AG04450 (cell line): ENCODE measurements around the gene CHI3L1. TPM values are rescaled to one million over a fixed set of nuclear protein-coding genes. Genes with fewer than 3 reads are reported as not detected.

Source experiments
- CTCF ChIA-PET: fragments of 300-600, 350-600 bp; formaldehyde crosslinking; extraction: SDS; loops from one replicate; lab custom pipeline; 2022; ENCODE audit warnings: antibody characterized with exemption, inconsistent platforms; lab: Charles Lee
- POLR2A ChIA-PET: fragments of 350-600 bp; formaldehyde crosslinking; extraction: SDS; loops from one replicate; lab custom pipeline; 2021; ENCODE audit warnings: antibody characterized with exemption, inconsistent platforms; lab: Yijun Ruan, JAX
- DNase-seq: peaks from one replicate; pipeline ENCODE4 v3.0.0-alpha.2; 2011; ENCODE audit warnings: low read depth, low spot score
- H3K27ac ChIP-seq: one replicate; pipeline ENCODE4 v1.5.1; 2012; ENCODE audit warnings: low read depth, low read length, control low read depth
- H3K27me3 ChIP-seq: one replicate; pipeline ENCODE4 v1.6.0; 2012; ENCODE audit warnings: low read length; ENCODE audit not compliant: control insufficient read depth, insufficient read depth
- H3K4me3 ChIP-seq: 2 replicates; pipeline ENCODE4 v1.5.1; 2011; ENCODE audit warnings: mild to moderate bottlenecking, low read depth, low read length, control low read depth
- H3K9me3 ChIP-seq: 2 replicates; pipeline ENCODE4 v1.5.1; 2012; ENCODE audit warnings: low read length; ENCODE audit not compliant: control insufficient read depth, insufficient read depth
- CTCF ChIP-seq: IDR thresholded peaks from 2 replicates; pipeline ENCODE4 v1.5.1; 2011; ENCODE audit warnings: low read depth, low read length, control low read depth, inconsistent platforms
- polyA plus RNA-seq: library from polyadenylated mRNA; depleted of rRNA; stranded (reverse); fragments of >200 nt; gene quantifications from 2 replicates; pipeline ENCODE4 v1.2.3, GENCODE V29; 2011

CHI3L1 gene
- polyA plus RNA-seq, 1 experiment, result 6.4 TPM

- TF ChIP-seq CTCF, result no peak
- DNase-seq, result no peak
- Histone ChIP-seq H3K9me3 (no peaks in the 10 kb centered on the region; the same call in 1 of the 2 replicates), H3K4me3 (no peak overlapping the region), H3K27me3 (peaks cover 10% of the 10 kb centered on the region), H3K27ac (no peak overlapping the region)
- CTCF ChIA-PET, result interaction anchor here (1.1 kb wide), 1 partner anchor 149 kb away, joined by 5 read pairs; no protein-coding TSS in a partner anchor
- POLR2A ChIA-PET, result no interaction called here
These were observed 2.3 kb upstream of the CHI3L1 start for GRCh38 chr1:203188686-203189232.

GRCh38 chr1:203187689-203188264 is 1.3 kb upstream of the CHI3L1 start:
- ChIA-PET CTCF (interaction anchor here (0.8 to 1.0 kb wide), 2 partner anchors 16 to 27 kb away, joined by 3 read pairs; no protein-coding TSS in a partner anchor), POLR2A (interaction anchor here (0.5 kb wide), 1 partner anchor 115 kb away, joined by 5 read pairs; no protein-coding TSS in a partner anchor)
- Histone ChIP-seq H3K9me3 (no peaks in the 10 kb centered on the region; the same call in 1 of the 2 replicates), H3K4me3 (no peak overlapping the region), H3K27me3 (peaks cover 10% of the 10 kb centered on the region), H3K27ac (no peak overlapping the region)
- DNase-seq, result no peak
- TF ChIP-seq CTCF, result no peak

- ChIA-PET CTCF (interaction anchor here (1.0 kb wide), 1 partner anchor 28 kb away, joined by 3 read pairs; no protein-coding TSS in a partner anchor), POLR2A (no interaction called here)
- peaks cover 10% of the 10 kb centered on the region for H3K27me3 ChIP-seq
- no peak overlapping the region for H3K4me3 ChIP-seq
- no peak overlapping the region for H3K27ac ChIP-seq
- no peak for DNase-seq
- no peak for TF ChIP-seq CTCF
- H3K9me3 ChIP-seq, result no peaks in the 10 kb centered on the region; the same call in 1 of the 2 replicates
These were observed 791 bp upstream of the CHI3L1 start for GRCh38 chr1:203187304-203187685.

GRCh38 chr1:203186091-203186445 is 436 bp downstream of the CHI3L1 start:
- H3K9me3 ChIP-seq, result no peaks in the 10 kb centered on the region; the same call in 1 of the 2 replicates
- no peak overlapping the region for H3K4me3 ChIP-seq
- ChIA-PET POLR2A (no interaction called here), CTCF (interaction anchor here (1.1 kb wide), 1 partner anchor 10 kb away, joined by 4 read pairs; no protein-coding TSS in a partner anchor)
- TF ChIP-seq CTCF, result no peak
- H3K27me3 ChIP-seq, result peaks cover 10% of the 10 kb centered on the region
- no peak for DNase-seq
- H3K27ac ChIP-seq, result no peak overlapping the region

GRCh38 chr1:203185585-203185984 is 919 bp downstream of the CHI3L1 start:
- CTCF ChIA-PET, result interaction anchor here (1.1 kb wide), 1 partner anchor 10 kb away, joined by 4 read pairs; no protein-coding TSS in a partner anchor
- no peaks in the 10 kb centered on the region; the same call in 1 of the 2 replicates for H3K9me3 ChIP-seq

More at GRCh38 chr1:203185585-203185984, 919 bp downstream of the CHI3L1 start:
- Histone ChIP-seq H3K27me3 (peaks cover 10% of the 10 kb centered on the region), H3K4me3 (no peak overlapping the region), H3K27ac (no peak overlapping the region)
- POLR2A ChIA-PET, result no interaction called here
- DNase-seq, result no peak
- no peak for TF ChIP-seq CTCF
